Activated effector memory CD4-positive, alpha-beta T cell treated with anti-CD3 and anti-CD28 coated beads, Interleukin-2, amount 50 U/mL, for 16 hours (primary cell): ENCODE results near the gene BCAS3.
"Not testable (repeated sequence)": the region's sequence is repeated elsewhere in the genome, so short reads cannot be mapped to it uniquely, and the experiment has no call there.

Experiments
- DNase-seq: peaks from one replicate; pipeline ENCODE4 v3.0.0-alpha.2; 2020

The BCAS3 gene

GRCh38 chr17:61139219-61139618 lies 461.6 kb downstream of the BCAS3 start:
- DNase-seq = peak; percentile 75

DNA sequence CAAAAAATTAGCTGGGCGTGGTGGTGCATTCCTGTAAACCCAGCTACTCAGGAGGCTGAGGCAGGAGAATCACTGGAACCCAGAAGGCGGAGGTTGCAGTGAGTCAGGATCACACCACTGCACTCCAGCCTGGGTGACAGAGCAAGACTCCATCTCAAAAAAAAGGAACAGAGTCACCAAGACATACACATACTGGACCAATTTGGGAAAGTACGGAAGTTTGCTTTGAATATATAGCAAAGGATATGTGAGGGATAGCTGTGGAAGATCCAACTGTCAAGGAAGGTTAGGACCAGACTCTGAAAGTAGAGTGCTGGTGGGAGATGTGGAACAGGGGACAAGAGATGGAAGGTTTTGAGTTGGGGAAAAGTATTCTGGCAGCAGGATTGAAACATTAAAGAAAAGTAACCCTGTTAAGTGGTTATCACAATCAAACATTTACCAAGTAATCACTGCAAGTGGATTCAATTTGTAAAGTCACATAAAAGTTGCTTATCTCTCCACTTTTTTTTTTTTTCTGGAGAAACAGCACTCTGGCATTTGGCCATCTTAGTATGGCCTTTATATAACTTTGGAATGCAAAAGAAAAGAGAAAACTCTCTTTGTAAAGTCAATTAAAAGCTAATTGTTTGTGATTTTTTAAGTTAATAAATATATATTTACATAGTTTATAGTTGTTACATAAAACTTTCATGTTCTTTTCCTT lies 462.6 kb downstream of the BCAS3 start:
- no peak for DNase-seq

DNA sequence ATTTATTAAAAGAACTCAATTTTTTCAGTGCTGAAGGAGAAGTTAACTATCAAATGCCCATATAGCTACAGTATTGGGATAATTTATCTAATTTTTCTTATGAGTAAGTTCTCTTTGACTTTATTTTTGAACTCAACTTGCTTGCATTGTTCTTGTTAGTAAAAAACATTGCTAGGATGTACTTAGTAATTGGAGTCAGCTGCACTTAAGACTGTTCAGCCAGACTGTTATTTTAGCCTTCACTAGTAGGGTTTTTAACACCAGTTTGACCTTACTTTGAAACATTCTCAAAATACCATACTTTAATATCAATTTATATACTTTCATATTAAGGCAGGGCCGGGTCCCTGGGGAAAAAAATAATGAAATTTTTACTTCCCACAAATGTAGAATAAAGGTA lies 465.4 kb downstream of the BCAS3 start:
- DNase-seq = no peak

- DNase-seq = no peak
Observed at GRCh38 chr17:61144137-61144536, 466.5 kb downstream of the BCAS3 start.

- no peak for DNase-seq
Observed at GRCh38 chr17:61144617-61145564, 467.2 kb downstream of the BCAS3 start.

DNA sequence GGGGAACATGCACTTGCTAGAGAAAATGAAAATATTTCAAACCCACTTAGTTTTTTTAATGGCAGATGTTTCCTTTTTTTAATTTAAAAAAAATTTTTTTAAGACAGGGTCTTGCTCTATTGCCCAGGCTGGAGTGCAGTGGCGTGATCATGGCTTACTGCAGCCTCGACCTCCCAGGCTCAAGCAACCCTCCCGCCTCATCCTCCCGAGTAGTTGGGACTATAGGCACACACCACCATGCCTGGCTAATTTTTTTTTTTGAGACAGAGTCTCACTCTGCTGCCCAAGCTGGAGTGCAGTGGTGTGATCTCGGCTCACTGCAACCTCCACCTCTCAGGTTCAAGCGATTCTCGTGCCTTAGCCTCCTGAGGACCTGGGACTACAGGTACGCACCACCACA lies 469.2 kb downstream of the BCAS3 start:
- DNase-seq = not testable (repeated sequence)

DNA sequence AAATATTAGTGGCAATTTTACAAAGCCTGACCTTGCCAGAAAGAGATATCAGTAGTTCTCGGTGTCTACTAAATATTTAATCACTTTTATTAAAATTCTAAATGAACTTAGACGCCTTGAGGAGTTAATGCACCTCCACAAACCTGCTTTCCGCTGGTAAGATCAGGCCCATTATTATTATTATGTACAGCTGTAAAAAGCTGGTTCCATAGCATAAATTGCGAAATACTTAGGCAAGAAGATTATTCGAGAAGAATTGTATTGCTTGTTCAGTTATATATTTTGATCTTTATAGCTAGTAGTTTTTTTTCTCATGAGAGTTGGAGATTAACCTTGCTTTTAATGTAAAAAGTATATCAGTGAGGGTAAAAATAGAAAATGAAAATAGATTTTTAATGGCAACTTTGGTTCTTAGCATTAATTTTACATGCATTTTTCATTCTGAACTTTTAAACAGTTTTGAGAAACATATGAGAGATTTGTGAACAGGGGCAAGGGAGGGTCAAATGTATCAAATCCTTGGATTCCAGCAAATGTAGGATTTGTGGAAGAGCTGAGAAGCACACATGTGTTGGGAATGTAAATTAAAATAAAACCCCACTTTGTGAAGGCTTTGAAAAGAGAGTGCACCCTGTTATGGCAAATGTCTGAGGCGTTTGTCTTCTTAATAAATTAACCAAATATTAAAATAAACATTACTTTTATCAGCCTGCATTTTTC lies 471.6 kb downstream of the BCAS3 start:
- DNase-seq = no peak

- no peak for DNase-seq
Observed at GRCh38 chr17:61149862-61150362, 472.3 kb downstream of the BCAS3 start.

GRCh38 chr17:61150686-61151299 lies 473.1 kb downstream of the BCAS3 start:
- no peak for DNase-seq

- no peak for DNase-seq
Observed at GRCh38 chr17:61152898-61153297, 475.2 kb downstream of the BCAS3 start.

GRCh38 chr17:61155590-61156237 lies 478.1 kb downstream of the BCAS3 start:
- no peak for DNase-seq

DNA sequence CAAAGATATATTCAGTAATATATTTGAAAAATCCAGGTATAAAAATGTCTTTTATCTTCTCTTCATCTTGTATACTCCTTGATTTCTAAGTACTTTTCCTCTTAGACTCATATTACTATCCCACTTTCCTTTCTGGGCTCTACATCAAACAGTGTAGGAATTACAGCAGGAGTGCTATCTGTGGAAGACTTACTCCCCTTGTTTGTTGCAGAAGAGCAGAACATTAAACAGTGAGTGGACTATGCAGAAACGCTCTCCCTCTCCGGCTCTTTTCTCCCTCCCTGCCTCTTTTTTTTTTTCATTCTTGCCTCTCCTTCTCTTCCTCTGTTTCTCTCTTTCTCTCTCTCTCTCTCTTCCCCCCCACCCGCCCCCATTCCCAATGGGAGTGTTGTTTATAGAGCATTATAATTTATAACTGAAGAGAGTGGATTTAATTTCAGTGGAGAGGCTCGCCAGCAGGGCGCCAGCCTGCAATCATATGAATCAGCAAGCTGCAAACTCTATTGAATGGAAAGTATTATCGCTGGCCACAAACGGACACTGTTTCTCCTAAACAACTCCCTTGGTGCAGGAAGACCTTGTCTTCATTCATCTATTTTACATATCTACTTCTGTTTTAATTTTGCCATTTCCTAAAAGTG lies 479.7 kb downstream of the BCAS3 start:
- no peak for DNase-seq

DNA sequence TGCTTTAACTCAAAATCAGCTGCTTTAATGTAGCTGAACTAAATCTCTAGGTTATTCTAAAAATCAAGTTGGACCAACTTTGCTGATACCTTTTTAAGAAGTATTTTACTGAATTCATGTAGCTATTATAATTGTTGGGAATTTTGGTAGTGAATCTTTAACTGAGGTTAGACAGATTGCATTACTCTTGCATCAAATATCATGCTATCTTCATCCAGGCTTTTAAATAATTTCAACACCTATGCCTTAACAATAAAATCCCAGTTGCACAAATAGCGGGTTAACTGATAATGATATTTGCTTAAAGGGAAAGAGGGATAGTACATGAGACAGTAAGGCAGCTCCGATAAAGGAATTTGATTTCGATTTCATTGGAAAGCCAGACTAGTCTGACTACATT lies 480.7 kb downstream of the BCAS3 start:
- no peak for DNase-seq

DNA sequence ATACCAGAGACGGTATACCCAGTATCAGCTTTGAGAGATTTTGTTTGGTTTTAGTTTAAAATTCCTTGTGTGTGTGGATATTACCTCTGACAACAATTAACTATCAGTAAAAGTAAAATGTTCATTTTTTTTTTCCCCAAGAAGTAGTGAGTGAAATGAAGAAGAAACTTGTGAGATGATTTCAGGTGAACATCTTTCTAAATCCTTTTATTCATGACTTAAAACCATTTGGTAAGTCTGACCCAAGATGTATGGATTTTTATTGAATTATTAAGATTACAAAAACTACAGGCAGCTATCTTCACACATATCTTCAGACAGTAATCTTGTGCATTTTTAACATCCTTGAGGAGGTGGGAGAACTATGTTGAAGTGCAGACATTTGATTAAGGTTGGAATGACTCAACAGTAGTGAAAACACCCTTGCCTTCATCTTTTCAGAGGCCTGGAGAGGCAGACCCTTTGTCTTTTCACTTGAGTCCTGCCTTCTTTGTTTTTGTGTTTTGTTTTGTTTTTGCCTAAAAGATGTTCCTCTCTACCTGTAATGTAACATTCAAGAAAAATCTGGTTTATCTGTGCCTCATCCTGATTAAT lies 481.7 kb downstream of the BCAS3 start:
- no peak for DNase-seq

GRCh38 chr17:61160204-61160603 lies 482.6 kb downstream of the BCAS3 start:
- no peak for DNase-seq

DNA sequence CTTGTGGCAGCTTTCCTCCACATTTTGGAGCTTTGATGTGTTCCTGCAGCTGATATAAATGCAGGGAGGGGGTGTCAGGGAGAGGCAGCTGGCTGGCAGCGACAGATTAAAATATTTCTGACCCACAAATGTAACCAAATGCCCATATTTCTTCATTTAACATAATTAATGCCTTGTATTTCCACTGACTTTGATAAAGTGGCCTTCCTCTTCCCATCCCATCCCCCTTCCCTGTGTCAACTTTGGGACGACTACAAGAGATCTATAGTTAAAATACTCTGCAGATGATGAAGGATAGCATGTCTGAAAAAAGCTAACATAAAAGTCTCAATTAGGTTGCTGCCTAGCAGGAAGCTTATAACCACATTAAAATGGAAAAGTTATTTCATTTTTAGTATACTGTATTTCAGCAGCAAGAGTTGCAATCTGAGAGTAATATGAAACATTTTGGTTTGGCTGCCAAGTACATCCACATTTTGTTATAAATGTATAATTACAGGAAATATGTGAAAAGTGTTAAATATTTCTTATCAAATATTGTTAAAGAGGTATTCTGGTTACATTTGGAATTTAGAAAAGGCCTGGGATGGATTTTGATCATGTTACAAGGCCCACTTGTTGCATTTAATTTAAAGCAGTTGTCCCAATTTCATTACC lies 483.3 kb downstream of the BCAS3 start:
- DNase-seq = no peak

- no peak for DNase-seq
Observed at GRCh38 chr17:61161615-61162134, 484.0 kb downstream of the BCAS3 start.

DNA sequence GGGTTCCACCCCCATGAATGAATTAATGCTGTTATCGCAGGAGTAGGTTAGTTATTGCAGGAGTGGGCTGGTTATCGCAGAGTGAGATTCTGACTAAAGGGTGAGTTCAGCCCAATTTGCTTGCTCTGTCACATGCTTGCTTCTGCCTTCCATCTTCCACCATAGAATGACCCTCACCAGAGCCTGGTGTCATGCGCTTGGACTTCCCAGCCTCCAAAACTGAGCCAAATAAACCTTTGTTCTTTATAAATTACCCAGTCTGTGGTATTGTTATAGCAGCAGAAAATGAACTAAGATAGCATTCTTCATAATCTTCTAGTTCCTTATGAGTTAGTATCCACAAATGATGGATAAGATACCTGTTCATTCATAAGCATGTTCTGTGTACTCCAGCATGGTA lies 486.9 kb downstream of the BCAS3 start:
- no peak for DNase-seq

- no peak for DNase-seq
Observed at GRCh38 chr17:61167075-61167474, 489.4 kb downstream of the BCAS3 start.

DNA sequence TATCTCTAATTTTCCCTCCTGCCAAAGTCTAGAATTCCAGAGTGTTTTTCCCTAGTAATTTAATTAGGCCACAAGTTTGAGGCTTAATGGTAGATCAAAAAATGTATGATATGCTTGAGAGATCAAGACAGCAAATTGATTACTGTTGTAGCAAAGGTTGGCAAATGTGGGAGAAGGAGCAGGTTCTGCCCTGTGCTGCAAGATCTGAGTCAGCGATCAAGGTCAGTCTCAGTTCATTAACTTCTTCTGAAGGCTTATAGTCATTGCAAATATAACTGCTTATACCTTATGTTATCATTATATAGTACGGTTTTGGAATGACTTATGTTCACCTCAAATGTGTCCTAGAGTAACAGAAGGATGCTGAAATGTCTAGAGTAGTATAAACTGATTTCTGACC lies 490.9 kb downstream of the BCAS3 start:
- DNase-seq = no peak

DNA sequence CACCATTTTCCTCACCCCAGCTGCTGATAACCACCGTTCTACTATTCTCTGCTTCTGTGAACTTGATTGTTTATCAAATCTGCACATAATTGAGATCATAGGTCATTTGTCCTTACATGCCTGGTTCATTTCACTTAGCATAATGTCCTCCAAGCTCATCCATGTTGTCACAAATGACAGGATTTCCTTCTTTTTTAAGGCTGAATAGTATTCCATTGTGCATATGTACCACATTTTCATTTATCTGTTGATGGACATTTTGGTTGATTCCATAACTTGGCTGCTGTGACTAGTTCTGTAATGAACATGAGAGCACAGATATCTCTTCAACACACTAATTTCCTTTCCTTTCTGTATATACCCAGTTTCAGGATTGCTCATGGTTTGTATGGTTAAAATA lies 496.7 kb downstream of the BCAS3 start:
- DNase-seq = no peak
